ENCODE results near the gene GALNT2.

DNA sequence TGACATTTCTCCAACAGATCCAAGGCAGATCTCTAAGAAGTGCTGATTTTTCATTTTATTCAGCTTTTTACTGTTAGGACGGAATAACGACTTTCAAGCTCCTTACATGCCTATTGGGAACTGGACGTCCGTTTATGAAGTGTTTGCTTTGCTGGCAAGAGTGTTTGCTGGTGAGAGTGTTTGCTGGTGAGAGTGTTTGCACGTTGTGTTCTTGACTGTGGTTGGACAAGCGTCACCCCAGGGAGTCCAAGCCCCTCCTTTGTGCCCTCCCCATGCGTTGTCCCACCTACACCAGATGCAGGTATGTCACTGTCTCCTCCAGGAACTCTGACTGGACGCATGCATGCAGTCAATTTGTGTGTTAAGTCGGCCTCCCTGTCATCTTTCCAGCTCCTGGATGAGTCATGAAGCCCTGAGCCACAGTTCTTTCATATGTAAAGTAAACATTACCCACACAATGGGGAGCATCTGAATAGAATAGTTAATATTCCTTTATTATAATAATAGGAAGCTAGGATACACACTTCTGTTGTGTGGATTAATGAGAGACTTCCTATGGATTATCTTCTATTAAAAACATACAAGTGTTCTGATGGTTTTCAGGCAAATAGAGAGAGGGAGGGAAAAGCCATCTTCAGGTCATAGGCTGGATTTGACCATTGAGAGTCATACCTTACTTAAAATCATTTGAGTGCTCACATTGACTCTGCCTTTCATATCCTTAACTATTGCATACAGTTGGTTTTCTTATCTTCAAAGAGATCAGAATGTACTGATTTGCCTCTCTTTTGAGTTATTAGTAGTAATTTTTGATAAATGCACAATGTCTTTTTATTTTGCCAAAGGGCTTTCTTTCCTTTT lies 119.2 kb downstream of the GALNT2 start:
- TF ChIP-seq, protein P1, sequence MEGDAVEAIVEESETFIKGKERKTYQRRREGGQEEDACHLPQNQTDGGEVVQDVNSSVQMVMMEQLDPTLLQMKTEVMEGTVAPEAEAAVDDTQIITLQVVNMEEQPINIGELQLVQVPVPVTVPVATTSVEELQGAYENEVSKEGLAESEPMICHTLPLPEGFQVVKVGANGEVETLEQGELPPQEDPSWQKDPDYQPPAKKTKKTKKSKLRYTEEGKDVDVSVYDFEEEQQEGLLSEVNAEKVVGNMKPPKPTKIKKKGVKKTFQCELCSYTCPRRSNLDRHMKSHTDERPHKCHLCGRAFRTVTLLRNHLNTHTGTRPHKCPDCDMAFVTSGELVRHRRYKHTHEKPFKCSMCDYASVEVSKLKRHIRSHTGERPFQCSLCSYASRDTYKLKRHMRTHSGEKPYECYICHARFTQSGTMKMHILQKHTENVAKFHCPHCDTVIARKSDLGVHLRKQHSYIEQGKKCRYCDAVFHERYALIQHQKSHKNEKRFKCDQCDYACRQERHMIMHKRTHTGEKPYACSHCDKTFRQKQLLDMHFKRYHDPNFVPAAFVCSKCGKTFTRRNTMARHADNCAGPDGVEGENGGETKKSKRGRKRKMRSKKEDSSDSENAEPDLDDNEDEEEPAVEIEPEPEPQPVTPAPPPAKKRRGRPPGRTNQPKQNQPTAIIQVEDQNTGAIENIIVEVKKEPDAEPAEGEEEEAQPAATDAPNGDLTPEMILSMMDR (conservative IDR thresholded peaks at IDR 0.05; ENCODE audit: low read depth in 2 of 2), result no peak
- TF ChIP-seq, protein P2, sequence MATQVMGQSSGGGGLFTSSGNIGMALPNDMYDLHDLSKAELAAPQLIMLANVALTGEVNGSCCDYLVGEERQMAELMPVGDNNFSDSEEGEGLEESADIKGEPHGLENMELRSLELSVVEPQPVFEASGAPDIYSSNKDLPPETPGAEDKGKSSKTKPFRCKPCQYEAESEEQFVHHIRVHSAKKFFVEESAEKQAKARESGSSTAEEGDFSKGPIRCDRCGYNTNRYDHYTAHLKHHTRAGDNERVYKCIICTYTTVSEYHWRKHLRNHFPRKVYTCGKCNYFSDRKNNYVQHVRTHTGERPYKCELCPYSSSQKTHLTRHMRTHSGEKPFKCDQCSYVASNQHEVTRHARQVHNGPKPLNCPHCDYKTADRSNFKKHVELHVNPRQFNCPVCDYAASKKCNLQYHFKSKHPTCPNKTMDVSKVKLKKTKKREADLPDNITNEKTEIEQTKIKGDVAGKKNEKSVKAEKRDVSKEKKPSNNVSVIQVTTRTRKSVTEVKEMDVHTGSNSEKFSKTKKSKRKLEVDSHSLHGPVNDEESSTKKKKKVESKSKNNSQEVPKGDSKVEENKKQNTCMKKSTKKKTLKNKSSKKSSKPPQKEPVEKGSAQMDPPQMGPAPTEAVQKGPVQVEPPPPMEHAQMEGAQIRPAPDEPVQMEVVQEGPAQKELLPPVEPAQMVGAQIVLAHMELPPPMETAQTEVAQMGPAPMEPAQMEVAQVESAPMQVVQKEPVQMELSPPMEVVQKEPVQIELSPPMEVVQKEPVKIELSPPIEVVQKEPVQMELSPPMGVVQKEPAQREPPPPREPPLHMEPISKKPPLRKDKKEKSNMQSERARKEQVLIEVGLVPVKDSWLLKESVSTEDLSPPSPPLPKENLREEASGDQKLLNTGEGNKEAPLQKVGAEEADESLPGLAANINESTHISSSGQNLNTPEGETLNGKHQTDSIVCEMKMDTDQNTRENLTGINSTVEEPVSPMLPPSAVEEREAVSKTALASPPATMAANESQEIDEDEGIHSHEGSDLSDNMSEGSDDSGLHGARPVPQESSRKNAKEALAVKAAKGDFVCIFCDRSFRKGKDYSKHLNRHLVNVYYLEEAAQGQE (IDR thresholded peaks at IDR 0.05; ENCODE audit: unreplicated experiment), result no peak
- no peak for TF ChIP-seq EZH2 (IDR thresholded peaks at IDR 0.05; ENCODE audit: low read depth, unreplicated experiment)
- no peak for TF ChIP-seq POLR2AphosphoS5 (IDR thresholded peaks at IDR 0.05; ENCODE audit: low read depth)
- TF ChIP-seq EZH2phosphoT487 (IDR thresholded peaks at IDR 0.05; ENCODE audit: unreplicated experiment), result no peak
- no peak for TF ChIP-seq CREB1 (CRISPR knock-in tag; IDR thresholded peaks at IDR 0.05; ENCODE audit: low read depth)
- no peak for TF ChIP-seq JUNB (IDR thresholded peaks at IDR 0.05; ENCODE audit: unreplicated experiment)

Measured in GM23338 (cell line).